Retinal pigment epithelial cell (primary cell): ENCODE data around the gene TCF25.

Source experiments
- DNase-seq: peaks from one replicate; pipeline ENCODE4 v3.0.0-alpha.2; 2010; ENCODE audit warnings: low read depth
- H3K4me3 ChIP-seq: 2 replicates; pipeline ENCODE4 v1.5.1; 2011; ENCODE audit warnings: mild to moderate bottlenecking, low read length, control low read depth, moderate library complexity
- TF ChIP-seq, protein P1 (sequence below): conservative IDR thresholded peaks from 2 replicates; pipeline ENCODE4 v1.5.1; 2011; ENCODE audit warnings: low read depth, low read length, control low read depth, inconsistent platforms

The TCF25 gene

DNA sequence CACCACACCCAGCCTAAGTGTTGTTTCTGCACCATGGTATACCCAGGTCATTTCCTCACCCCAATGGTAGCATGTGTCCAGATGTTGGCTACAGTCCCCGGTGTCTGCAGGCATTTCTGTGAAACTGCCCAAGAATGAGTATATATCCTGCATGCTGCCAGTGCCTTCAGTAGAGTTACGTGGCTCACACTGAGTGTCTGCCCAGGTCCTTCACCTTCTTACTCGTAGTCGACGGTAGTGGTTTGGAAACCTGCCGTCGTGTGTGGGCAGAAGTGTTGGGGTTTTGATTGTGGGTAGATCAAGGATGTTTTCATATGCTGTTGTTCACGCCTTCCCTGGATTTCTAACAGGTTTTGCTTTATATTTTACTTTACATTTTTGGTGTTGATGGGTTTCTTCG, 16.8 kb downstream of the TCF25 start:
- no peak overlapping the region for H3K4me3 ChIP-seq
- DNase-seq = no peak
- TF ChIP-seq, protein P1, sequence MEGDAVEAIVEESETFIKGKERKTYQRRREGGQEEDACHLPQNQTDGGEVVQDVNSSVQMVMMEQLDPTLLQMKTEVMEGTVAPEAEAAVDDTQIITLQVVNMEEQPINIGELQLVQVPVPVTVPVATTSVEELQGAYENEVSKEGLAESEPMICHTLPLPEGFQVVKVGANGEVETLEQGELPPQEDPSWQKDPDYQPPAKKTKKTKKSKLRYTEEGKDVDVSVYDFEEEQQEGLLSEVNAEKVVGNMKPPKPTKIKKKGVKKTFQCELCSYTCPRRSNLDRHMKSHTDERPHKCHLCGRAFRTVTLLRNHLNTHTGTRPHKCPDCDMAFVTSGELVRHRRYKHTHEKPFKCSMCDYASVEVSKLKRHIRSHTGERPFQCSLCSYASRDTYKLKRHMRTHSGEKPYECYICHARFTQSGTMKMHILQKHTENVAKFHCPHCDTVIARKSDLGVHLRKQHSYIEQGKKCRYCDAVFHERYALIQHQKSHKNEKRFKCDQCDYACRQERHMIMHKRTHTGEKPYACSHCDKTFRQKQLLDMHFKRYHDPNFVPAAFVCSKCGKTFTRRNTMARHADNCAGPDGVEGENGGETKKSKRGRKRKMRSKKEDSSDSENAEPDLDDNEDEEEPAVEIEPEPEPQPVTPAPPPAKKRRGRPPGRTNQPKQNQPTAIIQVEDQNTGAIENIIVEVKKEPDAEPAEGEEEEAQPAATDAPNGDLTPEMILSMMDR = no peak

DNA sequence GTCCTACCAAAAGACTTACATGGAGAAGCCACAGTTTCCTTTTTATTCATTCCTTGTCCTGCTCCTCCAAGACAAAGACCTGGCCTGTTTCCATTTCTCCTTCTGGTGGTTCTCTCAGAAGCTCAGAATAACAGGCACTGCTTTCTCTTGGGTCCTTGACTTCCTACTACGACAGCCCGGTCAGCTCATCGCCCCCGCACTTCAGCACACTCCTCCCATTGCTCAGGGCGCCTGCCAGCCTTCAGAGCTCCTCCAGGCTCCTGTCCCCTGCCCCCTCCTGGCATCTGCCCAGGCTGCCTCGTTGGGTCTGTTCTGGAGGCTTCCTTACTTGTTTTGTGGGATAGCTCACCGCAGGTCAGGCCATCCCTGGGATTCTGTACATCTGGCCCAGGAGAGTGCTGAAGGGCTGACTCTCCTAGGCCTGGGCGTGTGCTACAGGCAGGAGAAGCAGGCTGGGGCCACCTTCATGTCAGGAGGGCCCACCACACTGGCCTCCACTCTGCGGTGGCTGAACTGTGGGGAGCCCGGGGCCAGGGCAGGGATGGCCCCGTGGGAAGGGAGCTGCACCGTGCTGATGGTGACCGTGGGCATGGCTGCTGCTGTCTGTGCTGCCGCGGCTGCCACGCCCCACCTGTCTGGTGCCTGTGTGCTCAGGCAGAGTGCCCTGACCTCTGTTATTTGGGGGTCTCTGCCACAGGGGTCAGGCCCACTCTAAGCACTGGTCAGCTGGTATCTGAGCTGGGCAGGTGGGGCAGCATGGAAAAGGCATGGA, 17.7 kb downstream of the TCF25 start:
- TF ChIP-seq, protein P1 = no peak
- no peak overlapping the region for H3K4me3 ChIP-seq
- no peak for DNase-seq

DNA sequence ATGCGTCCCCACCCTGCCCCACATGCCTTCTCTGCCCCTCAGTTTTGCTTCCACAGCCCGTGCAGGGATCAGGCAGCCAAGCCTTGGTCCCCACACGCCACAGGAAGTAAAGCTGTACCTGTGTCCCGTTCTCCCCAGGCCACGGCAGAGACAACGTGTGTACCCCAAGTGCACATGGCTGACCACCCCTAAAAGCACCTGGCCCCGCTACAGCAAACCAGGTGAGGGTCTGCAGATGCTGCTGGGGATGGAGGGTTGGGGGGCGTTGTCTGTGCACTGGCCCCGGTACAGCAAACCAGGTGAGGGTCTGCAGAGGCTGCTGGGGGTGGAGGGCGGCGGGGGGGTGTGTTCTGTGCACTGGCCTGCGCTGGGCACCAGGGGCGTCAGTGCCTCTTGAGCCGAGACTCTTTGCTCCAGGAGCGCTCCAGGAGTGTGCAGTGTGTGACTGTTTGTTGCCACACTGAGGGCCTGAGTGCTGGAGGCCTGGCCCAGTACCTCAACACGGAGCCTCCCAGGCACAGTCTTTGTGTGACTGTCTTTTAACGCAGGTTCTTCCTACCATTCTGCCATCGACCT, 18.8 kb downstream of the TCF25 start:
- DNase-seq = no peak
- no peak overlapping the region for H3K4me3 ChIP-seq
- TF ChIP-seq, protein P1 = no peak

DNA sequence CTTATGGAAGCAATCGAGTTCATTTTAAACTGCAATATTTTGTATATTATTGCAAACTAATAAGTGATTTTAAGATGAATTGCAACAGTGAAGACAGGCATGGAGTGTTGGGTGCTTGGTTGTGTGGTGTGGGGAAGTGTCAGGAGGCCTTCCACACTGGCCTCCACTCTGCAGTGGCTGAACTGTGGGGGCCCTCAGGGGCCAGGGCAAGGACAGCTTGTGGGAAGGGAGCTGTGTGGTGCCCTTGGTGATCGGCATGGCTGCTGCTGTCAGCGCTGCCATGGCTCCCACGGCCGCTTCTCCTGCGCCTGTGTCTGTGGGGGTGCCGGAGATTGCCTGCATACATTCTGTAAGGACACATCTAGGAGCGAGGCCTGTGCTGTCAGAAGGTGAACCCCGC, 19.2 kb downstream of the TCF25 start:
- TF ChIP-seq, protein P1 = no peak
- H3K4me3 ChIP-seq = no peak overlapping the region
- no peak for DNase-seq

DNA sequence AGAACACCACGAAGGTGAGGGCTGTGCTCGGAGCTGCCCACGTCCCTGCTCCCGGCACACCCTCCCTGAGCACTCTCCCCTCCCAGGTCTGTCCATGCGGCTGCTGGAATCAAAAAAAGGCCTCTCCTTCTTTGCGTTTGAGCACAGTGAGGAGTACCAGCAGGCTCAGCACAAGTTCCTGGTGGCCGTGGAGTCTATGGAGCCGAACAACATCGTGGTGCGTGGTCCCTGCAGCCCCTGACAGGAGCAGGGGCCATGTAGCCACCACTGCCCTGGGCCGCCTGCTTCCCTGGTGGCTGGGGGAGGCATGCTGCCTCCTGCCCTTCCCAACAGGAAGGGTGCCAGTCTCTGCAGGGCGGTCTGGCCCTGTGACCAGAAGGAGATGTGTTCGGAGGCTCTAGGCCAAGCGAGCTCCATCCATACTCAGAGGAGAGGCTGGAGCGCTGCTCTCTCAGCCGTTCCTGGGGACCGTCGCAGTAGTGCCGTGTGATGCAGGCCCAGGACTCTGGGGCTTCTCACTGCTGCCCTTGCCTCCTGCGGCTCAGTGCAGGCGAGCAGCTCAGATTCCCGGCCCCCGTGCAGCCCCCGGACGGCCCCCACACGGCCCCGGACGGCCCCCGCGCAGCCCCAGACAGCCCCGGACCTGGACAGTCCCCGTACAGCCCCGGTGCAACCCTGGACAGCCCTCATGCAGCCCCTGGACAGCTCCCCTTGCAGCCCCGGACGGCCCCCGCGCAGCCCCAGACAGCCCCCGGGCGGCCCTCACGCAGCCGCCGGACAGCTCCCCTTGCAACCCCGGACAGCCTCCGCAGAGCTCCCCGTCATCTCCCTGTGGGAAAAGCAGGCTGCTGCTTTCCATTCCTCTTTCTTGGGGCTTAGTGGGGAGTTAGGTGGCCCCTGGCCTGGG, 20.5 kb downstream of the TCF25 start:
- TF ChIP-seq, protein P1 = no peak
- DNase-seq = no peak
- H3K4me3 ChIP-seq = no peak overlapping the region

DNA sequence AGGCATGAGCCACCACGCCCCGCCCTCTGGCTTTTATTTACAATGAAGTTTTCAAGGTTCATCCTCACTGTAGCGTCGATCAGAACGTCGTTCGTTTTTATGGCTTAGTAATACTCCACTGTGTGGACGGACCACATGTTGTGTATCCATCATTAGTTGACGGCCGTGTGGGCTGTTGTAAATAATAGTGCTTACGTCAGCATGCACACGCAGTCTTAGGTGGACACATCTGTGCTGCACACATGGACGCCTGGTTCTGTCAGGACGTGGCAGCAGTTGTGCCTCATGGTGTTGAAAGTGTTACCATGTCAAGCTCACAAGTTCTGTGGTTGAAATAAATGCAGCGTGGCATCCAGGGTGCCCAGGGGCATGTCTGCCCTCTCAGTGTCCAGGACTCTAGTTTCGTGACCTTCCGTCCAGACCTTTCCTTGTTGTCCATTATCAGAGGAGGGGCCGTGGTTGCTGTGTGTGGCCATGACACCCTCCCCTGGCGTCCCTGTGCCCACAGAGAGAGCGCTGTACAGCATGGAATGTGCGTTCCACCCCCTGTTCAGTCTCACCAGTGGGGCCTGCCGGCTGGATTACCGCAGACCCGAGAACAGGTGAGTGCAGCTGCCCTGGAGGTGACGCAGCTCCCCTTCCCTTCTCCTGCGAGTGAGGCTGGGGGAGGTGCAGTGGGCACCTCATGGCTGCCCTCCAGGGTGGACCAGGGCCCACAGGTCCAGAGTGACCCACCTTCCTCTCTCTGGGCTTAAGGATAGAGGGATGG, 22.3 kb downstream of the TCF25 start:
- no peak for DNase-seq
- H3K4me3 ChIP-seq = no peak overlapping the region
- TF ChIP-seq, protein P1 = no peak
